Omental fat pad (tissue), 4 donors: ENCODE measurements around the gene TNIK. TPM values are rescaled to one million over a fixed set of nuclear protein-coding genes. Genes with fewer than 3 reads are reported as not detected.

Experiments
- ATAC-seq: fragments of 150-250 bp; one replicate; pipeline ENCODE4 v1.9.1; 2016; ENCODE audit warnings: mild to moderate bottlenecking, moderate library complexity; ENCODE audit not compliant: low FRiP score
- DNase-seq: peaks from one replicate; pipeline ENCODE4 v3.0.0-alpha.2; 2019; ENCODE audit warnings: low spot score
- CTCF ChIP-seq, 3 donors: fragments of 450-650 bp; IDR thresholded peaks; one replicate each; pipeline ENCODE4 v1.5.1; 2016 to 2017; ENCODE audit warnings: antibody characterized with exemption in 3 of 3, mild to moderate bottlenecking in 3 of 3, moderate library complexity in 2 of 3
- total RNA-seq, 4 donors: library from RNA; depleted of rRNA; stranded (reverse); fragments of >200 nt; gene quantifications; one replicate each; pipeline ENCODE4 v1.1.0, GENCODE V29; 2016

Gene TNIK
- total RNA-seq, 4 donors from 2014 or later, result 3.9 to 12.8 (median 6.5) TPM

GRCh38 chr3:171420667-171421066 lies 39.5 kb downstream of the TNIK start:
- DNase-seq, result no peak
- no peak for TF ChIP-seq CTCF (IDR thresholded peaks at IDR 0.05)
- ATAC-seq, result no peak

- no peak for TF ChIP-seq CTCF (IDR thresholded peaks at IDR 0.05)
- DNase-seq (no peak), ATAC-seq (no peak)
Measured at GRCh38 chr3:171419457-171419856, 40.7 kb downstream of the TNIK start.

GRCh38 chr3:171417813-171418212 lies 42.4 kb downstream of the TNIK start:
- ATAC-seq (no peak), DNase-seq (no peak)

GRCh38 chr3:171417137-171417536 lies 43.1 kb downstream of the TNIK start:
- no peak for DNase-seq
- TF ChIP-seq CTCF (IDR thresholded peaks at IDR 0.05), result no peak
- no peak for ATAC-seq

More at GRCh38 chr3:171417813-171418212, 42.4 kb downstream of the TNIK start:
- no peak for TF ChIP-seq CTCF (IDR thresholded peaks at IDR 0.05)

GRCh38 chr3:171416666-171417065 lies 43.5 kb downstream of the TNIK start:
- no peak for DNase-seq
- ATAC-seq, result no peak
- TF ChIP-seq CTCF (IDR thresholded peaks at IDR 0.05), result no peak

- DNase-seq, result no peak
- no peak for TF ChIP-seq CTCF (IDR thresholded peaks at IDR 0.05)
- ATAC-seq, result no peak
Measured at GRCh38 chr3:171416061-171416460, 44.1 kb downstream of the TNIK start.

GRCh38 chr3:171415070-171415469 lies 45.1 kb downstream of the TNIK start:
- no peak for ATAC-seq

More at GRCh38 chr3:171415070-171415469, 45.1 kb downstream of the TNIK start:
- DNase-seq, result no peak
- TF ChIP-seq CTCF (IDR thresholded peaks at IDR 0.05), result no peak
